Measurements from ENCODE around the gene MAN1A2.

DNA sequence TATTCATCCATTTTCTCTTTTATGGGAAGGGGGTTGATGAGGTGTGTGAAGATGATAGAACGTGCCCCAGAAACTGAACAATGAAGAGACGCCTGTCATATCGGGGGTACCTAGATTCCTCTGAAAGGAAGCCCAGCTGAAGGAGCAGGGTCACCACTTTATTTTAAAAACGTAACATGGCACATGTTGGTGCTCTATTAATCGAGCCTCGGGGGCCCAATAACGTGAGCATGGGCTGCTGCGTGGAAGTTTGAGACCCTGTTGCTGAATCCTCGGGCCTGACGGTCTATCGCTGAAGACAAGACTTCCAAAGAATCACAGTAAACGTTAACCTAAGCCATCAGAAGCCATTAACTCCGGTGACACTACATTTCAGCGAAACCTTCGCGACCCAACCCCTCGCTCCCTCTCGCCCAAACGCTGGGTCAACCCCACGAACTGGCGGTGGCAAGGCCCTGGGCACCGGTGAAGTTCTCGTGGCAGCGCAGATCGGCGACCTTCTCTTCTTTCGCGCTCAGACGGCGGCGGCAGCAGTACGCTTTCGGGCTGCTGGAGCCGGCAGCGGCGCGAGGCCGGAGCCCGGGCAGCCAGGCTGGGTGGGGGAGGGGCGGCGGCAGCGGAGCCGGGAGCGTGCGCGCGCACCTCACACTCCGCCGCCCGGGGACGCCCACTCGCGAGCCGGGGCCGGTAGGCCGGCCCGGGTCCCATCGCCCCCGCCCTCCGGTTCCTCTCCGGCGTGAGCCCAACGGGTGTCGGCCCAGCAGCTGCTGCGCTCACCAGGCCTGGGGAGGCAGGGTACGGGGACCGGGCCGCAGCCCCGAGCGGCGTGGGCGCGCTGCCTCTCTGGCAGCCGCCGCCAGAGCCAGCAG is 838 bp upstream of the MAN1A2 start:
- no peak for TF ChIP-seq EZH2phosphoT487 (IDR thresholded peaks at IDR 0.05; ENCODE audit: borderline replicate concordance, low read length)
- TF ChIP-seq CTCF (conservative IDR thresholded peaks at IDR 0.05; ENCODE audit: low read depth, low read length), result no peak
- TF ChIP-seq EZH2 (IDR thresholded peaks at IDR 0.05; ENCODE audit: low read length, unreplicated experiment), result no peak
